ENCODE measurements around the gene PTPN4. TPM values are rescaled to one million over a fixed set of nuclear protein-coding genes. Genes with fewer than 3 reads are reported as not detected.

PTPN4 gene
- total RNA-seq, 1 experiment from 2014 or later: 80.5 TPM

- Mint-ChIP-seq H3K27ac (no peak overlapping the region), H3K27me3 (ENCODE audit: low read depth) (peaks cover 5% of the 10 kb centered on the region), H3K9me3 (peaks cover 0 to 2% of the 10 kb centered on the region in 2 experiments; a peak in 1 of 5 replicates), H3K36me3 (ENCODE audit: insufficient read depth in 1 of 3, low read depth in 3 of 3) (peaks cover 13 to 40% (median 30%) of the 10 kb centered on the region in 3 experiments), H3K4me1 (peaks cover 33% of the 10 kb centered on the region in 2 experiments), H3K4me3 (no peak overlapping the region)
- Histone ChIP-seq H3K9ac (ENCODE audit: extremely low read depth, insufficient read length, low read length) (no peak overlapping the region), H3K79me2 (ENCODE audit: insufficient read depth, low read length) (peaks cover 4% of the 10 kb centered on the region; the same call in 1 of the 2 replicates), H3K23me2 (ENCODE audit: insufficient read length, low read depth, low read length, poor library complexity, severe bottlenecking) (peaks cover 7% of the 10 kb centered on the region), H3K23ac (ENCODE audit: insufficient read length, low read depth, low read length) (no peak overlapping the region), H4K8ac (replicated peaks; ENCODE audit: insufficient read length, low read depth, low read length) (no peak overlapping the region), H2BK15ac (ENCODE audit: low read depth, low read length) (no peak overlapping the region), H3K4me1 (ENCODE audit: insufficient read depth, low read length) (no peaks in the 10 kb centered on the region; the same call in 1 of the 2 replicates), H3K79me1 (ENCODE audit: insufficient read depth, low read depth, low read length, poor library complexity, severe bottlenecking) (peaks cover 2% of the 10 kb centered on the region), H2BK5ac (ENCODE audit: insufficient read length, low read length) (no peak overlapping the region), H3K56ac (ENCODE audit: insufficient read length, low read depth, low read length) (no peak overlapping the region), H4K20me1 (ENCODE audit: control insufficient read depth, insufficient read depth, insufficient read length) (no peaks in the 10 kb centered on the region), H4K5ac (ENCODE audit: insufficient read length, low read depth, low read length) (no peak overlapping the region), H3K14ac (ENCODE audit: insufficient read depth, low read length) (no peak overlapping the region), H2AFZ (ENCODE audit: low read length) (no peak overlapping the region), H4K91ac (ENCODE audit: insufficient read length, low read depth, low read length) (no peak overlapping the region), H2AK5ac (ENCODE audit: insufficient read length, low read length) (no peak overlapping the region), H3K18ac (ENCODE audit: insufficient read length, low read depth, low read length) (no peak overlapping the region), H2BK120ac (ENCODE audit: low read depth, low read length, poor library complexity, severe bottlenecking) (no peak overlapping the region), H3K4me2 (ENCODE audit: insufficient read depth, insufficient read length, low read length) (no peak overlapping the region), H3K4ac (ENCODE audit: low read depth, low read length) (no peak overlapping the region), H2BK20ac (ENCODE audit: low read depth, low read length, poor library complexity, severe bottlenecking) (no peak overlapping the region), H2BK12ac (ENCODE audit: insufficient read length, low read depth, low read length) (no peak overlapping the region), H3T11ph (ENCODE audit: low read length) (no peak overlapping the region), H3K27ac (ENCODE audit: insufficient read length, low read depth, low read length) (no peak overlapping the region), H3K9me3 (ENCODE audit: control insufficient read depth, low read depth, low read length) (no peaks in the 10 kb centered on the region), H3K27me3 (ENCODE audit: insufficient read depth, low read length) (no peaks in the 10 kb centered on the region)
- no peak for DNase-seq
- WGBS (ENCODE audit: extremely low coverage, insufficient read length, low lambda C conversion rate): no CpG with 5 or more reads among the region's 2 CpGs
- TF ChIP-seq CTCF (conservative IDR thresholded peaks at IDR 0.05): no peak
Observed at GRCh38 chr2:120017201-120017600, 257.5 kb downstream of the PTPN4 start.
